ENCODE data around the gene NLRP6.
"Not testable (repeated sequence)": the region's sequence is repeated elsewhere in the genome, so short reads cannot be mapped to it uniquely, and the experiment has no call there.

NLRP6 gene

DNA sequence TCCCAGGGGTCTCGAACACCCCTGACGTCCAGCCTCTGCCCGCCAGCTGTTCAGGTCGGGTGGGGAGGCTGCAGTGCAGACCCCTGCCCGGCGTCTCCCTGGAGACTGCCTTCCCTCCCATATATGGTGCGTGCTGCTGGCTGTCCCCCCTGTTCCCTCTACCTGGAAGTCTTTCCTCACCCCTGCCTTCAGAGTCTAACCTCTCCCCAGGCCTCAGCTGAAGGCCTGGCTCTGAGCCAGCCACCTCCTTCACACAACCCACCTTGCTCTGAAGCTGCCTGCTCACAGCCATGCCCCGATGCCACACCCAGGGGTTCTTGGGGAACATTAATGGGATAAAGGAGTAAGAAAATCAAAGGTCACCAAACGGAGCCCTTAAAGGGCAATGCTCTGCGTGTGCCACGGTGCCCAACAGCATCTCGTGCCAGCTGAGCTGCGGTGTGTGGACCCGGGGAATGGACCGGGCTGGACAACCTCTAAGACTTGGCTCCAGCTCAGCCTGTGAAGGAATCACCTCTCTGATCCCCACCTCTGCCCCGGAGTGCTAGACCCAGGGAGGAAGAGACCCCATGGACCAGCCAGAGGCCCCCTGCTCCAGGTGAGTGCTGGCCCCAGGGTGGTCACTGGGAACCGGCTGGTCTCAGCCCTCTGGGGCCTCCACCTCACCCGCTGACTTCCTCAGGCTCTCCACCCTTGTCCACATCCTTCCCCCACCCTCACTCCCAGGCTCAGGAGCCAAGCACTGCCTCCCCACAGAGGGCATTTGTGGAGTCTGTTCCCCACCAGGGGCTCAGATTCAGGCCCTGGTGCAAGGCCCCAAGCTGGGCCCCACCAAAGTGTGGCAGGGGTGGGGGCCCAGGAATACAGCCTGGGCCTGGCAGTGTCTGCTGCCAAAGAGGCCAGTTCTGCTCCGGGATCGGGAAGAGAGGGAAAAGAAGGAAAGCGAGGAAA, at the start of gene NLRP6:
NLRP6 (plus strand) TSS at position 407 of the 951 bp plus-strand sequence; CDS start at position 570, 163 bp downstream.
- Histone ChIP-seq H3K9me3 (ENCODE audit: control insufficient read depth in 5 of 5, low read length in 5 of 5) (no peaks in the 10 kb centered on the region), H3K9ac (ENCODE audit: low read length in 5 of 5) (no peak within 1 kb of the TSS), H3K4me3 (ENCODE audit: low read depth in 1 of 5, low read length in 5 of 5) (peak within 1 kb of the TSS in 1 of 5 donors; percentile 59), H3K27ac (ENCODE audit: low read depth, low read length) (no peak within 1 kb of the TSS), H3K27me3 (ENCODE audit: control insufficient read depth in 5 of 5, insufficient read depth in 4 of 5, low read length in 5 of 5) (peaks cover 33 to 53% (median 45%) of the 10 kb centered on the region in 5 donors), H3K36me3 (ENCODE audit: control insufficient read depth in 5 of 5, insufficient read depth in 5 of 5, low read length in 5 of 5) (no peaks in the 10 kb centered on the region), H3K4me1 (ENCODE audit: control insufficient read depth in 5 of 5, insufficient read depth in 5 of 5, low read length in 5 of 5) (peaks cover 0 to 32% (median 24%) of the 10 kb centered on the region in 5 donors)

DNA sequence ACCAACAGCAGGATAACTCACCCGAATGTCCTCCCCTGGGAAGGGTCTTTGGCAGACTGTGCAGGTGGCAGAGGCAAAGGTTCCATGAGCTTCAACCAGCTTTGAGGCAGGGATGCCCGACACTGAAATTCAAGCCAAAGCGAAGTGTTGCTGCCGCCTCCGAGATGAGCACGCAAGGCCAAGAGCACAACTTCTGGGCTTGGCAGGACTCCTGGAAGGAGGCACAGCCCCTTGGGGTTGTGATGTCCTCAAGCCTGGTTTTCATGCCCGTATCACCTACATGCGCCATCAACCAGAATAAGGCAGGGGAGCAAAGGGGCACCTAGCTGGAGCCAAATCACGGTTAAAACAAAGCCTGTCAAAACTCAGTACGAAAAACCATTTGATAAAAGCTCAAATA, 47.8 kb upstream of the NLRP6 start:
- H3K27me3 ChIP-seq (ENCODE audit: control insufficient read depth in 5 of 5, insufficient read depth in 4 of 5, low read length in 5 of 5): no peaks in the 10 kb centered on the region
- H3K9me3 ChIP-seq (ENCODE audit: control insufficient read depth in 5 of 5, low read length in 5 of 5): no peaks in the 10 kb centered on the region
- H3K4me1 ChIP-seq (ENCODE audit: control insufficient read depth in 5 of 5, insufficient read depth in 5 of 5, low read length in 5 of 5): peaks cover 1 to 6% (median 5%) of the 10 kb centered on the region in 5 donors
- no peak overlapping the region for H3K27ac ChIP-seq (ENCODE audit: low read depth, low read length)
- H3K36me3 ChIP-seq (ENCODE audit: control insufficient read depth in 5 of 5, insufficient read depth in 5 of 5, low read length in 5 of 5): peaks cover 0 to 18% (median 11%) of the 10 kb centered on the region in 5 donors
- no peak overlapping the region for H3K4me3 ChIP-seq (ENCODE audit: low read depth in 1 of 5, low read length in 5 of 5)
- H3K9ac ChIP-seq (ENCODE audit: low read length in 5 of 5): no peak overlapping the region

DNA sequence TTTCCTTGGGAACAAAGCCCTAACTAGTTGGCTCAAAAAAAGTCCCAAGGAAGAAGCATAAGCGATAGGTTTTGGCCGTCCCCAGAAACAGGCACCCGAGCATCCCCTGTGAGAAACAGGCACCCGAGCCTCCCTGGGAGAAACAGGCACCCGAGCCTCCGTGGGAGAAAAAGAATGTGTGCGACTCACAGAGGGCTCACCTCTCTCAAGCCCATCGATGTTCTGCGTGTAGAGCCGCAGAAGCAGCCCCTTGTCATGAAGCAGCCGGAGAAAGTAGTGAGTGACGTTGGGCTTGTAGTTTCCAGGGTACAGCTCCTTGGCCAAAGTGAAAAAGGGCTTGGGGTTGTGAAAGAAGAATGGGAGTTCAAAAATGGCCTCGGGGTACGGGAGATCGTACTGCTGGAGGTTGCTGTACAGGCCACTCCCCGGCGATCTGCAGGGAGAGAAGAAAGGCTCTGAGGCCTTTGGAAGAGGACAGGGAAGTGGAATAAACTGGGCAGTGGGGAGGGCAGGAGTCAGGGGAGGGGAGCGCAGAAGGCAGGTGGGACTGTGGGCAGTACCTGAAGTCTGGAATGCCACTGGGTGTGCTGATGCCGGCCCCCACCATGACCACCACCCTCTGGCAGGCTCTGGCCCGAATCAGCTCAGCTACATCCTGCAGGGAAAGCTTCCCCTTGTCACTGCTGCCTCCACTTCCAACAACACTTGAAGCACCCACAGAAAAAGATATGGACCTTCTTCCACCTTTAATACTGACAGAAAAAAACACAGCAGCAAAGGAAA, 45.2 kb upstream of the NLRP6 start:
- Histone ChIP-seq H3K27me3 (ENCODE audit: control insufficient read depth in 5 of 5, insufficient read depth in 4 of 5, low read length in 5 of 5) (no peaks in the 10 kb centered on the region), H3K27ac (ENCODE audit: low read depth, low read length) (no peak overlapping the region), H3K4me3 (ENCODE audit: low read depth in 1 of 5, low read length in 5 of 5) (no peak overlapping the region), H3K9ac (ENCODE audit: low read length in 5 of 5) (no peak overlapping the region), H3K4me1 (ENCODE audit: control insufficient read depth in 5 of 5, insufficient read depth in 5 of 5, low read length in 5 of 5) (peaks cover 3 to 26% (median 20%) of the 10 kb centered on the region in 5 donors), H3K36me3 (ENCODE audit: control insufficient read depth in 5 of 5, insufficient read depth in 5 of 5, low read length in 5 of 5) (peaks cover 0 to 16% (median 7%) of the 10 kb centered on the region in 5 donors), H3K9me3 (ENCODE audit: control insufficient read depth in 5 of 5, low read length in 5 of 5) (no peaks in the 10 kb centered on the region)

DNA sequence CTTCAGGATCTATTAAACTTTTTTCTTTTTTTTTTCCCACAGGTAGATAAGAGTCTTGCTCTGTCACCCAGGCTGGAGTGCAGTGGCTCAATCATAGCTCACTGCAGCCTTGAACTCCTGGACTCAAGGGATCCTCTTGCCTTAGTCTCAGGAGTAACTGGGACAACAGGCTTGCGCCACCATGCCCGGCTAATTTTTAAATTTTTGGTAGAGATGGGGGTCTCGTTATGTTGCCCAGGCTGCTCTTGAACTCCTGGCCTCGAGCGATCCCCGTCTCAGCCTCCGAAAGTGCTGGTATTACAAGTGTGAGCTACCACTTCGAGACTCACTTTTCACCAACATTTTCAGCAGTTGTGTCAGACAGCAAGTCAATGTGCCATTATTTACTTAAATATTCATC, 43.0 kb upstream of the NLRP6 start:
- Histone ChIP-seq H3K27ac (ENCODE audit: low read depth, low read length) (no peak overlapping the region), H3K4me3 (ENCODE audit: low read depth in 1 of 5, low read length in 5 of 5) (peak overlapping the region; percentile 87 to 97 (median 93)), H3K27me3 (ENCODE audit: control insufficient read depth in 5 of 5, insufficient read depth in 4 of 5, low read length in 5 of 5) (no peaks in the 10 kb centered on the region), H3K4me1 (ENCODE audit: control insufficient read depth in 5 of 5, insufficient read depth in 5 of 5, low read length in 5 of 5) (peaks cover 3 to 30% (median 25%) of the 10 kb centered on the region in 5 donors), H3K9ac (ENCODE audit: low read length in 5 of 5) (peak overlapping the region in 4 of 5 donors; percentile 84 to 93 (median 88)), H3K9me3 (ENCODE audit: control insufficient read depth in 5 of 5, low read length in 5 of 5) (no peaks in the 10 kb centered on the region), H3K36me3 (ENCODE audit: control insufficient read depth in 5 of 5, insufficient read depth in 5 of 5, low read length in 5 of 5) (peaks cover 1 to 25% (median 7%) of the 10 kb centered on the region in 5 donors)

DNA sequence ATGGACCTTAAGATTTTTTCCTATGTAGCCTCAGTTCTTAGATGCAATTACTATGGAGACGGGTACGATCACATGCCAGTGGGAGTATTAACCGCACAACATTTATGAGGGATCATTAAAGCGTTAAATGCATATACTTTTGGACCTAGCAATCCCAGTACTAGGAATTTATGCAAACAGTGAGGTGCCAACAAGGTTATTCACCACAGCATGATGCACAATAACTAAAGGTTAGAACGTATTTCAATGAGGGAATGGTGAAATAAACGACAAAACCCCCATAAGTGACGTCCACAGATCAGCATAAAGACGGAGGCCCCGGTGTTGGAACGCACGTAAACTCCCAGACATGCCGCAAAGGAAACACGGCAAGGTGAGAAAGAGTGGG, 42.6 kb upstream of the NLRP6 start:
- Histone ChIP-seq H3K9ac (ENCODE audit: low read length in 5 of 5) (peak overlapping the region; percentile 50 to 93 (median 85)), H3K27ac (ENCODE audit: low read depth, low read length) (peak overlapping the region; percentile 67), H3K27me3 (ENCODE audit: control insufficient read depth in 5 of 5, insufficient read depth in 4 of 5, low read length in 5 of 5) (no peaks in the 10 kb centered on the region)

DNA sequence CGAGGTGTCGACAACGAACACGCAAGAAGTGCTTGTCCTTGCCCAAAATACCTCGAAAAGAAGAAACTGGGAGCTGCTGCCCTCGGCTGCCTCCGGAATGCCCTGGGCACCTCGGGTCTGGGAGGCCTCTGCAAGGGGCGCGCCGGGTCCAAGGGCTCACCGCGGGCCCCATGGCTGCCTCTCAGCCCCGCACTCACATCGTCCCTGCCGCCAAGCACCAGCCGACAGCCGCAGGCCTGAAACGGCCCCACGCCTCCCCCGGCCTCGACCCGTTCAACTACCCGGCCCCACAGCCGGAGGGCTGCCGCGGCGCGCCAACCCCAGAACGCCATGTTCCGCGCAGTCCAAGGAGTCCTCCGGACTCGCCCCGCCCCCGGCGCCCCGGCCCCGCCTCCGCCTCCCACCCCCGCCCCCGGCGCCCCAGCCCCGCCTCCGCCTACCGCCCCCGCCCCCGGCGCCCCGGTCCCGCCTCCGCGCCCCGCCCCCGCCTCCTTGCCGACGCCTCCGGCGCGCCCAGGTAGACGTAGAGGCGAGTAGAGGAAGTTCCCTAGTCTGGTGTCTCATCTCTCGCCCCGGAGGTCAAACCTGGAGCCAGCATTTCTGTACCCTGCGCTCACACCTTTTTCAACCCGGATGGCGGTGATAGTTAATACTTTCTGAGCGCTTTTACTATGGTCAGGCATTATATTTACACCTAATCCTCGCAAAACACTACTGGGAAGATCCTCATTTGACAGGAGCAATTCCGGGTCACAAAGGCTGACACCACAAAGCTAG, 42.0 kb upstream of the NLRP6 start, which contains the start of gene SIRT3:
SIRT3 (minus strand) TSS at position 346 of the 777 bp plus-strand sequence; CDS start at position 332, 14 bp downstream.
- peaks cover 3 to 30% (median 25%) of the 10 kb centered on the region in 5 donors for H3K4me1 ChIP-seq (ENCODE audit: control insufficient read depth in 5 of 5, insufficient read depth in 5 of 5, low read length in 5 of 5)
- peak within 1 kb of the TSS; percentile 81 to 98 (median 92) for H3K9ac ChIP-seq (ENCODE audit: low read length in 5 of 5)
- H3K27ac ChIP-seq (ENCODE audit: low read depth, low read length): peak within 1 kb of the TSS; percentile 94
- no peaks in the 10 kb centered on the region for H3K27me3 ChIP-seq (ENCODE audit: control insufficient read depth in 5 of 5, insufficient read depth in 4 of 5, low read length in 5 of 5)
- H3K36me3 ChIP-seq (ENCODE audit: control insufficient read depth in 5 of 5, insufficient read depth in 5 of 5, low read length in 5 of 5): peaks cover 6 to 26% (median 6%) of the 10 kb centered on the region in 5 donors
- peak within 1 kb of the TSS; percentile 87 to 98 (median 93) for H3K4me3 ChIP-seq (ENCODE audit: low read depth in 1 of 5, low read length in 5 of 5)
- H3K9me3 ChIP-seq (ENCODE audit: control insufficient read depth in 5 of 5, low read length in 5 of 5): no peaks in the 10 kb centered on the region

More for the DNA sequence above, 42.6 kb upstream of the NLRP6 start:
- Histone ChIP-seq H3K9me3 (ENCODE audit: control insufficient read depth in 5 of 5, low read length in 5 of 5) (no peaks in the 10 kb centered on the region), H3K4me3 (ENCODE audit: low read depth in 1 of 5, low read length in 5 of 5) (peak overlapping the region; percentile 87 to 97 (median 93)), H3K4me1 (ENCODE audit: control insufficient read depth in 5 of 5, insufficient read depth in 5 of 5, low read length in 5 of 5) (peaks cover 3 to 30% (median 25%) of the 10 kb centered on the region in 5 donors), H3K36me3 (ENCODE audit: control insufficient read depth in 5 of 5, insufficient read depth in 5 of 5, low read length in 5 of 5) (peaks cover 3 to 22% (median 6%) of the 10 kb centered on the region in 5 donors)

DNA sequence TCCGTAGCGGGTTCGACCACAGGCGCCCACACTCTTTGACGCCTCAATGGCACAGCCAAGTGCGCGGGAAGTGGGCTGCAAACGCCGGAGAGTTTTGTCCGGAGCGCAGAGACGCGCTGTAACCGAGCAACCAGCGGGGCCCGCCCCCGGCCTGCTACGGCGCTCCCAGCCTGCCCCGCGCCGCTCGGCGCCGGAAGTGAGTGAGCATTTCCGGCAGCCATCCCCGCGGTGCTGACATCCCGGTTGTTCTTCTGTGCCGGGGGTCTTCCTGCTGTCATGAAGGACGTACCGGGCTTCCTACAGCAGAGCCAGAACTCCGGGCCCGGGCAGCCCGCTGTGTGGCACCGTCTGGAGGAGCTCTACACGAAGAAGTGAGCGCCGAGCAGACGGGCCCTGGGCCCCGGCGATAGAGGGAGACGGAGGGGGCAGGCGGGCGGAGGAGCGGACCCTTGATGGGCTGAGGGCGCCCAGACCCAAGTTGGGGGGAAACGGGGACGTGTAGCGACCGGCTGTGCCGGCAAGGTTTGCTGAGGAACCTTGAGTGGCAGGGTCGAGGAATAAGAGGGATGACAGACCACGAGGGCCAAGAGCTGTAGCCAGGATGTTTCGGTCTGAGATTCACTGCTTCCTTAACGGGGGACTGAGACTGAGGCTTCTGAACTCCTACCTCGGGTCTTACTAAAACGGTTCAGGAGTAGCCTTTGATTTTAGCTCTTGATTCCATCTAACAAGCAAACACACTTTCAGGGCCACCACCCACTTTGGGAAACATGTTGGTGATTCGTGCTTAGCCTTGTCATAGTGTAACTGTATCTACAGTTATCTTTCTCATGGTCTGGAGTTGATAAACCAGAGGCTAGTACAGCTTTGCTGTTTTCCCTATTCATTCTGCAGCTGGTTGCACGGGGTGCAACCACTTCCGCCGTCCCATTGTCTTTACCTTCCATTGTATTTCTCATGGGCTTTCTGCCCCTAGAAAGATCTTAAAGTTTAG, 41.1 kb upstream of the NLRP6 start, which contains the start of gene PSMD13:
PSMD13 (plus strand) TSS at position 203 of the 994 bp plus-strand sequence; CDS start at position 277, 74 bp downstream.
- Histone ChIP-seq H3K27ac (ENCODE audit: low read depth, low read length) (peak within 1 kb of the TSS; percentile 94), H3K9me3 (ENCODE audit: control insufficient read depth in 5 of 5, low read length in 5 of 5) (no peaks in the 10 kb centered on the region), H3K27me3 (ENCODE audit: control insufficient read depth in 5 of 5, insufficient read depth in 4 of 5, low read length in 5 of 5) (no peaks in the 10 kb centered on the region), H3K9ac (ENCODE audit: low read length in 5 of 5) (peak within 1 kb of the TSS; percentile 81 to 98 (median 92)), H3K4me1 (ENCODE audit: control insufficient read depth in 5 of 5, insufficient read depth in 5 of 5, low read length in 5 of 5) (peaks cover 3 to 30% (median 25%) of the 10 kb centered on the region in 5 donors), H3K4me3 (ENCODE audit: low read depth in 1 of 5, low read length in 5 of 5) (peak within 1 kb of the TSS; percentile 87 to 98 (median 93)), H3K36me3 (ENCODE audit: control insufficient read depth in 5 of 5, insufficient read depth in 5 of 5, low read length in 5 of 5) (peaks cover 6 to 35% (median 15%) of the 10 kb centered on the region in 5 donors)

DNA sequence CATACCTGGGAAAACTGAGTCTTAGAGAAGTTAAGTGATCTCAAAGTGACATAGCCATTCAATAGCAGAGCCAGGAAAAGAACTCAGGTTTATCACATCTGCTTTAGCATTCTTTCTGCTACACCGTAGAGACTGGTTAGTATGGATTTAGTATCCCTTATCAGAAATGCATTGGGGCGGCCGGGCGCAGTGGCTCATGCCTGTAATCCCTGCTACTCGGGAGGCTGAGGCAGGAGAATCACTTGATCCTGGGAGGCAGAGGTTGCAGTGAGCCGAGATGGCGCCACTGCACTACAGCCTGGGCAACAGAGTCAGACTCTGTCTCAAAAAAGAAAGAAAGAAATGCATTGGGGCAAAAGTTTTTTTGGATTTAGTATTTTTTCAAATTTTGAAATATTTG, 39.9 kb upstream of the NLRP6 start:
- not testable (repeated sequence) for H3K4me3 ChIP-seq (ENCODE audit: low read depth in 1 of 5, low read length in 5 of 5); H3K9me3 ChIP-seq (ENCODE audit: control insufficient read depth in 5 of 5, low read length in 5 of 5); H3K27ac ChIP-seq (ENCODE audit: low read depth, low read length); H3K27me3 ChIP-seq (ENCODE audit: control insufficient read depth in 5 of 5, insufficient read depth in 4 of 5, low read length in 5 of 5)
- H3K4me1 ChIP-seq (ENCODE audit: control insufficient read depth in 5 of 5, insufficient read depth in 5 of 5, low read length in 5 of 5): peaks cover 3 to 30% (median 25%) of the 10 kb centered on the region in 5 donors
- H3K36me3 ChIP-seq (ENCODE audit: control insufficient read depth in 5 of 5, insufficient read depth in 5 of 5, low read length in 5 of 5): peaks cover 10 to 37% (median 20%) of the 10 kb centered on the region in 5 donors
- H3K9ac ChIP-seq (ENCODE audit: low read length in 5 of 5): peak overlapping the region in 1 of 5 donors; percentile 96
